Esophagus squamous epithelium (tissue), 4 donors: ENCODE measurements around the gene FAM114A2.
"Not testable (repeated sequence)": the region's sequence is repeated elsewhere in the genome, so short reads cannot be mapped to it uniquely, and the experiment has no call there.

ENCODE experiments used
- CTCF ChIP-seq, 6 experiments: fragments of 450-650 bp in 4 of 6; fragments of 200-600 bp in 2 of 6; sonication (generic) in 2 of 6; IDR thresholded peaks; one replicate each; pipeline ENCODE4 v1.5.1; 2016 to 2019; ENCODE audit warnings: antibody characterized with exemption in 6 of 6, mild to moderate bottlenecking in 4 of 6, moderate library complexity in 4 of 6
- POLR2A ChIP-seq, 4 donors: fragments of 450-650 bp; IDR thresholded peaks; one replicate each; pipeline ENCODE4 v1.6.1; 2017; ENCODE audit warnings: antibody characterized with exemption in 4 of 4, mild to moderate bottlenecking in 4 of 4, moderate library complexity in 3 of 4

DNA sequence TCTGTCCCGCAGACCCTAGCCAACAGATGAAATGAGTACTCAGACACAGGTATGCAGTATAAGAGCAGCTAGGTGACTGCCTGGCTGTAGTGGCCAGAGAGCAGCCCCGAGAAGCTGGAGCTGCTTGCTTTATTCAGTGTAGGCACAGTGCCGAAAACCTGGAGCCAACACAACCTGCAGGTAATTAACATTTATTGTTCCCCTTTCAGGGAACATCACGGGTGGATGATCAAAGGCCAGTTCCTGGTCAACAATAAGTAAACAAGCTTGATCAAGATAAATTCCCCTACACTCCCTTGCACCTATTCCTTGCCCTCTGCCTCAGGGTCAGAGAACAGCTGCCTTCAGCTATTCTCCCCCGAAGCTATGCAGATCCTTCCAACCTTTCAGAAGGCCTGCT is 31.1 kb upstream of the FAM114A2 start:
- not testable (repeated sequence) for TF ChIP-seq CTCF, POLR2A (IDR thresholded peaks at IDR 0.05)
